ENCODE data around the gene PLXNA1.

PLXNA1 gene

GRCh38 chr3:126956361-126956760 lies 26.6 kb upstream of the PLXNA1 start:
- ATAC-seq (ENCODE audit: low read depth) (no peak), DNase-seq (ENCODE audit: low spot score) (peak; percentile 36)
- Histone ChIP-seq H3K36me3 (ENCODE audit: low read depth) (no peaks in the 10 kb centered on the region), H3K4me1 (ENCODE audit: insufficient read depth, poor library complexity, severe bottlenecking) (peaks cover 26% of the 10 kb centered on the region), H3K9me3 (ENCODE audit: severe bottlenecking) (no peaks in the 10 kb centered on the region), H3K27ac (ENCODE audit: poor library complexity, severe bottlenecking) (no peak overlapping the region), H3K4me3 (ENCODE audit: severe bottlenecking) (no peak overlapping the region), H3K27me3 (ENCODE audit: insufficient read depth, poor library complexity, severe bottlenecking) (no peaks in the 10 kb centered on the region)
- TF ChIP-seq CTCF (IDR thresholded peaks at IDR 0.05; ENCODE audit: poor library complexity, severe bottlenecking) = no peak

- Histone ChIP-seq H3K27me3 (ENCODE audit: insufficient read depth, poor library complexity, severe bottlenecking) (no peaks in the 10 kb centered on the region), H3K4me3 (ENCODE audit: severe bottlenecking) (no peak overlapping the region), H3K9me3 (ENCODE audit: severe bottlenecking) (no peaks in the 10 kb centered on the region), H3K4me1 (ENCODE audit: insufficient read depth, poor library complexity, severe bottlenecking) (peaks cover 29% of the 10 kb centered on the region), H3K36me3 (ENCODE audit: low read depth) (no peaks in the 10 kb centered on the region), H3K27ac (ENCODE audit: poor library complexity, severe bottlenecking) (no peak overlapping the region)
- ATAC-seq (ENCODE audit: low read depth) = peak; percentile 50
- peak; percentile 15 for TF ChIP-seq CTCF (IDR thresholded peaks at IDR 0.05; ENCODE audit: poor library complexity, severe bottlenecking)
- DNase-seq (ENCODE audit: low spot score) = peak; percentile 79
Observed at GRCh38 chr3:126956866-126957650, 25.9 kb upstream of the PLXNA1 start.

GRCh38 chr3:126957776-126958637 lies 24.9 kb upstream of the PLXNA1 start:
- H3K27me3 ChIP-seq (ENCODE audit: insufficient read depth, poor library complexity, severe bottlenecking) = no peaks in the 10 kb centered on the region
- no peak overlapping the region for H3K4me3 ChIP-seq (ENCODE audit: severe bottlenecking)
- peak; percentile 30 for DNase-seq (ENCODE audit: low spot score)
- no peaks in the 10 kb centered on the region for H3K9me3 ChIP-seq (ENCODE audit: severe bottlenecking)
- ATAC-seq (ENCODE audit: low read depth) = no peak
- peaks cover 29% of the 10 kb centered on the region for H3K4me1 ChIP-seq (ENCODE audit: insufficient read depth, poor library complexity, severe bottlenecking)
- no peak overlapping the region for H3K27ac ChIP-seq (ENCODE audit: poor library complexity, severe bottlenecking)
- no peak for TF ChIP-seq CTCF (IDR thresholded peaks at IDR 0.05; ENCODE audit: poor library complexity, severe bottlenecking)
- no peaks in the 10 kb centered on the region for H3K36me3 ChIP-seq (ENCODE audit: low read depth)

- H3K9me3 ChIP-seq (ENCODE audit: severe bottlenecking) = no peaks in the 10 kb centered on the region
- DNase-seq (ENCODE audit: low spot score) = peak; percentile 49
- no peak overlapping the region for H3K4me3 ChIP-seq (ENCODE audit: severe bottlenecking)
- H3K36me3 ChIP-seq (ENCODE audit: low read depth) = no peaks in the 10 kb centered on the region
- peaks cover 29% of the 10 kb centered on the region for H3K4me1 ChIP-seq (ENCODE audit: insufficient read depth, poor library complexity, severe bottlenecking)
- no peaks in the 10 kb centered on the region for H3K27me3 ChIP-seq (ENCODE audit: insufficient read depth, poor library complexity, severe bottlenecking)
- ATAC-seq (ENCODE audit: low read depth) = no peak
- TF ChIP-seq CTCF (IDR thresholded peaks at IDR 0.05; ENCODE audit: poor library complexity, severe bottlenecking) = no peak
- H3K27ac ChIP-seq (ENCODE audit: poor library complexity, severe bottlenecking) = no peak overlapping the region
Observed at GRCh38 chr3:126958638-126959085, 24.3 kb upstream of the PLXNA1 start.

Data from RWPE2 (cell line).